Activated T-cell treated with anti-CD3 and anti-CD28 coated beads for 4 hours (primary cell): ENCODE data around the gene KRT39.
A peak's percentile ranks its signal among the peaks of the same experiment; 100 is the strongest.
"Not testable (repeated sequence)": the region's sequence is repeated elsewhere in the genome, so short reads cannot be mapped to it uniquely, and the experiment has no call there.

Source experiments
- DNase-seq: peaks from one replicate; pipeline ENCODE4 v3.0.0-alpha.2; 2020

The KRT39 gene

DNA sequence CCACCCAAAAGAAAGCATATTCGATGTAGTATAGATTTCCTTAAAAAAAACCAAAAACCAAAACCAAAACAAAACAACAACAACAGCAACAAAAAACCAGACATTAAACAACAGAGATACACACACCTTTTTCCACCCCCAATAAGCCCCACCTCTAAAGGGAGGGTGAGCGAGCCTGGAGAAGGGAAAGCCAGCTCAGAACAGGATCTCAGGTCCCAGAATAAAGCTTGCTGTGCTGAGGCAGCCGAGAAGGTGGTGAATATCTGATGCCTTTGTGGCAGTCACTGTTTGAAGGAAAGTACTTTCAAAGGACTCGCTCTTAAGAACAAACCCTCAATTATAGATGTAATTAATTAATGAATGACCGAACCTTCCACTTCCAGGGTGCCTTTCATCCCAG lies 29.8 kb downstream of the KRT39 start:
- no peak for DNase-seq

DNA sequence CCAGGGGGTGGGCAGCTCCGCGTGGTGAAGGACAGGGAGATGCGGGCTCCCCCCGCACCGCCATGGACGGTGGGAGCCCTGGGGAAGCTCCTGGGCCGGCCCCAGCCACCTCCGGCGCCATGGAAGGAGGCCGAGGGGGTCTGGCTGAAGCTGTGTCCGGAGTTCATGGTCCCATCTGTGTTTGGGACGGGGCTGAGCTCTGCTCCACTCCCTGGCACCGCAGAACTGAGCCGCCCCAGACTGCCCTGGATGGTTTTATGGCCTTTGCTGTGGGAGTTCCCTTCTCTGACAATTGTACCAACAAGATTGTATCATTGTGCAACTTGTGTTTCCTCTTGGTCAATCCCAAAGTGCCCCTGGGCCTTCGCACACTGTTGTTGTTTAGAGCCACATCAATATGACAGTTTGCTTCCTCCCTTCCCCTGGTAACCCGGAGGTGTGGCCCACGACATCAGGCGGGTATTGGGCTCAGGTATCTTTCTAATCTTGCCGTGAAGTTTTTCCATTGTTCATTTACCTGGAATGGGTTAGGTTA lies 30.2 kb downstream of the KRT39 start:
- no peak for DNase-seq

- no peak for DNase-seq
Measured at GRCh38 chr17:40935624-40936023, 31.1 kb downstream of the KRT39 start.

DNA sequence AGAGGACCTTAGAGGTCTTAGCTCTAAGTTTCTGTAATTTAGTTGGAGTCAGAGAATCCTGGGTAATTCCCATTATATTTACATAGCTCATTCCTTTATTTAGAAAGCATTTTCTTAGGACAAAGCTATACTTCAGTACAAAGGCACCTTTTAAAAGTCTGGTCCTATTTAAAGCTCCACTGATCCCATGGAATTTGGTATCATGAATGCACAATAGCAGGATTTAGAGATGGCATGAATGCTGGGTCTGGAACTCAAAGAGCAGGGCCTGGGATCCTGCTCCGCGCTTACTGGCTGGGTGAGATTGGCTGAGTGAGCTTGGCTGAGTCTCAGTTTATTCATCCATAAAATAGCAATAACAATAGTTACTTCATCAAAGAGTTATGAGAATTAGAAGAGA lies 34.1 kb downstream of the KRT39 start:
- DNase-seq: no peak

DNA sequence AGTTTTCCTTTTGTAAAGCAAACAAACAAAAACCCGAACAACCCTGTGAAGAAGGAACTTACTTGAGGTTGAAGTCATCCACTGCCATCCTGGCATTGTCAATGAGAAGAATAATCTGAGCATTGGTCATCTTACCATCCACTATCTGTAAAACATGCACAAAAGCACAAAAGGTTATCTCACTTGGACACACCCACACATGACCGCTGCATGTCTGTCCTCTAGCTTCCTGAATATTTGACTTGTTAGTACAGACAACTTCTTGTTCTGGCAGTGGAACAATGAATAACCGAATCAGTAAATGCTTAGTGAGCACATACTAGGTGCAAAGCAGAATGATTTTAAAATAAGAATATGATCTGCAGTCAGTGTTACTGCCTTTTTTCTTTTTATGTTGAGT lies 35.4 kb downstream of the KRT39 start:
- DNase-seq: no peak

- DNase-seq: no peak
Measured at GRCh38 chr17:40926341-40926740, 40.4 kb downstream of the KRT39 start.

- DNase-seq: no peak
Measured at GRCh38 chr17:40922239-40922638, 44.5 kb downstream of the KRT39 start.

- DNase-seq: no peak
Measured at GRCh38 chr17:40921026-40921425, 45.7 kb downstream of the KRT39 start.

DNA sequence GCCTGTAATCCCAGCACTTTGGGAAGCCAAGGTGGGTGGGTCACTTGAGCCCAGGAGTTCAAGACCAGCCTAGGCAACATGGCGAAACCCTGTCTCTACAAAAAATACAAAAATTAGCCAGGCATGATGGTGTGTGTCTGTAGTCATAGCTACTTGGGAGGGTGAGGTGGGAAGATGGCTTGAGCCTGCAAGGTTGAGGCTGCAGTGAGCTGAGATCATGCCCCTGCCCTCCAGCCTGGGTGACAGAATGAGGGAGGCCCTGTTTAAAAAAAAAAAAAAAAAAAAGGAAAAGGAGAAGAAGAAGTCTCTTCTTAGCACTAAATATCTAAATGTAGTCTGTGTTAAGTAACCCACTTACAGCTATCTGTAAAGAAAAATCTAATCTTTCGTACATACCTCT lies 49.6 kb downstream of the KRT39 start:
- not testable (repeated sequence) for DNase-seq

- no peak for DNase-seq
Measured at GRCh38 chr17:40916366-40916765, 50.4 kb downstream of the KRT39 start.

DNA sequence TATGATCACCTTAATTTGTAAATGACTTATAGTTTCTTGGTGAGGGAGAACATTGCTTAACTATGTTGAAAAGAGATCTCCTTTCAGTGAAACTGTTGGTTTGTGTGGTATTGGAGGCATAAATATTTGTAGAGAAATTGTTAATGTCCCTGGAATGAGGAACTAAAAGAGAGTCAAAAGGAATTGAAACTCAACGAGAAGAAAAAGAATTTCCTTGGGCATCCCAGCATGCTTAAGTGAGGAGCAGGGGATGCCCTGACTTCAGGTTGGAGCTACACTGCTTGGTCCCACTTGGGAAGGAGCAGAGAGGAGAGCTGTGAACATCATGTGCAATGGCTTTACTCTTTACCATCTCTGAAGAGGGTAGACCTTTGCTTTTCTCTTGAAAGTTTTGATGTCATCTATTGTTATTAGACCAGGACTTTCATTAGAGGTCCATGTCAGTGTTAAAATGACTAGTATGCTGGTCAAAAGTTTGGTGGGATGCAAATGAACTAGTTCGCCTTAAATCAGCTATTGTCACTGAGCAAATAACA lies 51.0 kb downstream of the KRT39 start:
- DNase-seq: no peak

- no peak for DNase-seq
Measured at GRCh38 chr17:40915199-40915661, 51.5 kb downstream of the KRT39 start.

DNA sequence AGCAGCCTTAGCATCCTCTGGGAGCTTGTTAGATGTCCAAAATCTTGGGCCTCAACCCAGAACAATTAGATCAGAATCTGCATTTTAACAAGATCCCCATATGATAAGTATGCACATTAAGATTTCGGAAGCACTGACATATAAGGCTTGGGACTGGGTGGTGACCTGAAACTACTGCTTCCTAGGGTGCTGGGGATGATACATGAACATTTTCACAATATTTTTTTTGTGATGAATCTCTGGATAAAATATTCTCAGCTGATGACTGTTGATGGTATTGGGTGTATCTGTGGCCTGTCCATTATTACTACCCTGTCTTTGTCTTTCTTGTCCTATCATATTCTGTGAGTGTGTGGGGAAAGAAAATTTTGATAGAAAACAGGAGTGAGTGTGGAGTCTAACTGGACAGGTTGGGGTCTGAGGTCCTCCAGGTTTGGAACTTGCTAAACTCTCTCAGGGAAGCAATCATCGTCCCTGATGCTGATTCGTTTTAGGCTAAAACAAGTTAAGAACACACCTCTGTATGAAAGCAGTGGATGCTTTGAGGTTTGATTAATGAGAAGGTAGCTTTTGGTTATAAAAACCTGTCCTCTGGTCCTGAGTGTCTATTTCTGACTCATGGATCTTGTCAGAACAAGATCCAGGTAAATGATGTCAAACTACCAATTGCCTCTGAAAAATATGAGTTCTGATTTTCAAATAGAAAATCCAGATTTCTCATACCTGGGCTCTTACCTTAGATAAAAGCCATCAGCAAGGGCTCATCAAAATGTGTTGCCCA lies 52.5 kb downstream of the KRT39 start:
- no peak for DNase-seq

GRCh38 chr17:40912486-40913210 lies 54.1 kb downstream of the KRT39 start:
- no peak for DNase-seq

GRCh38 chr17:40910441-40910841 lies 56.3 kb downstream of the KRT39 start:
- DNase-seq: no peak

DNA sequence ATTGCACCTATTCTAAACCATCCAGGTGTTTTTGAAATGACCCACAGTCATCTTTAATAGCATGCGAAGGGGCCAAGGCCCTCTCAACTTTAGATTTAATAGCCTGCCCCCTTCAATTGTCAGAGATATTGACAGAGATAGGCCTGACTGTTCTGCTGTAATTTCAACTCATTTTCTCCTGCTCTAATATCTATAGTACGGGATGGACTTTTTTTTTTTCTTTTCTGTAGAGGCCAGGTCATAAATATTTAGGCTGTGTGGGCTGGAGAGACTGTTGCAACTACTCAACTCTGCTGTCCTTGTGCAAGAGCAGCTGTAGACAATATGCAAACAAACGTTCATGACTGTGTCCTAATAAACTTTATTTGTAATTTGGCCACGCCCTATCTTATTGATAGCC lies 57.0 kb downstream of the KRT39 start:
- DNase-seq: no peak

- peak; percentile 50 for DNase-seq
Measured at GRCh38 chr17:40909351-40909750, 57.4 kb downstream of the KRT39 start.
